Stomach (tissue), 9 donors: ENCODE measurements around the gene EHD1. TPM values are rescaled to one million over a fixed set of nuclear protein-coding genes. Genes with fewer than 3 reads are reported as not detected.
A peak's percentile ranks its signal among the peaks of the same experiment; 100 is the strongest.

Experiments
- DNase-seq, 2 donors: peaks; one replicate each; pipeline versions ENCODE4 v3.0.0 to v3.0.0-alpha.2; 2013 to 2019
- H3K27ac ChIP-seq, 5 donors: fragments of 200-600 bp in 4 of 5; sonication (generic) in 4 of 5; one replicate each; pipeline ENCODE4 v1.5.1; 2013 to 2019; ENCODE audit warnings: mild to moderate bottlenecking in 1 of 5, moderate library complexity in 1 of 5
- H3K27me3 ChIP-seq, 3 donors: fragments of 200-600 bp; sonication (generic); one replicate each; pipeline ENCODE4 v1.5.1; 2017 to 2019; ENCODE audit warnings: mixed run types in 1 of 3
- H3K36me3 ChIP-seq, 4 donors: fragments of 200-600 bp; sonication (generic); 1 replicate in 3 of 4; 2 replicates in 1 of 4; pipeline ENCODE4 v1.5.1; 2016 to 2019
- H3K4me1 ChIP-seq, 4 donors: fragments of 200-600 bp; sonication (generic); one replicate each; pipeline ENCODE4 v1.5.1; 2016 to 2019
- H3K4me3 ChIP-seq, 4 donors: fragments of 200-600 bp; sonication (generic) in 3 of 4; one replicate each; pipeline ENCODE4 v1.5.1; 2016 to 2019; ENCODE audit warnings: mild to moderate bottlenecking in 1 of 4
- H3K9me3 ChIP-seq, 4 donors: fragments of 200-600 bp; sonication (generic); one replicate each; pipeline ENCODE4 v1.5.1; 2016 to 2019
- EP300 ChIP-seq: sonication (generic); formaldehyde crosslinking; IDR thresholded peaks from one replicate; pipeline ENCODE4 v1.6.1; 2017; ENCODE audit warnings: antibody characterized with exemption
- POLR2A ChIP-seq, 4 donors: fragments of 450-650 bp; IDR thresholded peaks; one replicate each; pipeline ENCODE4 v1.6.1; 2016; ENCODE audit warnings: antibody characterized with exemption in 4 of 4, control low read depth in 2 of 4, mild to moderate bottlenecking in 1 of 4, moderate library complexity in 1 of 4
- POLR2AphosphoS5 ChIP-seq, 3 donors: sonication (generic); formaldehyde crosslinking; IDR thresholded peaks; one replicate each; pipeline ENCODE4 v1.6.1; 2016; ENCODE audit warnings: antibody characterized with exemption in 3 of 3
- WGBS, 5 donors: extraction: QIAGEN DNeasy Blood & Tissue Kit in 3 of 5; methylation state at CpG; one replicate each; pipeline versions ENCODE4 v1.1.5 to v1.1.7; 2013 to 2018; 5-methylcytosine and 5-hydroxymethylcytosine counted together
- intact Hi-C: fragments of 100-400 bp; cut with DNase I; formaldehyde crosslinking; loops from one replicate; pipeline ENCODE4 v1.15.1; 2023; ENCODE audit warnings: low total_unique reads
- polyA plus RNA-seq, 3 donors: library from polyadenylated mRNA; stranded (reverse); fragments of 200-250 nt; gene quantifications; one replicate each; pipeline ENCODE4 v1.2.3, GENCODE V29; 2013
- total RNA-seq, 5 donors: library from RNA; depleted of rRNA; stranded (reverse); fragments of >200 nt; gene quantifications; one replicate each; pipeline versions ENCODE4 v1.1.0 to v1.2.3, GENCODE V29; 2014 to 2016
- TF ChIP-seq, protein P1 (sequence below), 7 experiments: fragments of 450-650 bp in 4 of 7; fragments of 200-600 bp in 3 of 7; sonication (generic) in 3 of 7; IDR thresholded peaks; one replicate each; pipeline ENCODE4 v1.5.1; 2016 to 2019; ENCODE audit warnings: antibody characterized with exemption in 7 of 7, control low read depth in 2 of 7, mild to moderate bottlenecking in 1 of 7
- donor health status: healthy with polysubstance abuse.
- donor health status: Bipolar disorder and iron deficiency.
- donor health status: healthy.

The EHD1 gene
- total and polyA plus RNA-seq, 8 donors = 17.9 to 160 (median 37.5) TPM

- no peak for DNase-seq
- Histone ChIP-seq H3K9me3 (no peaks in the 10 kb centered on the region), H3K27me3 (no peaks in the 10 kb centered on the region), H3K4me3 (no peak overlapping the region), H3K36me3 (no peaks in the 10 kb centered on the region), H3K4me1 (peaks cover 7 to 20% (median 15%) of the 10 kb centered on the region in 4 donors), H3K27ac (no peak overlapping the region)
- TF ChIP-seq POLR2AphosphoS5 (IDR thresholded peaks at IDR 0.05) = no peak
- no peak for TF ChIP-seq EP300
- TF ChIP-seq, protein P1, sequence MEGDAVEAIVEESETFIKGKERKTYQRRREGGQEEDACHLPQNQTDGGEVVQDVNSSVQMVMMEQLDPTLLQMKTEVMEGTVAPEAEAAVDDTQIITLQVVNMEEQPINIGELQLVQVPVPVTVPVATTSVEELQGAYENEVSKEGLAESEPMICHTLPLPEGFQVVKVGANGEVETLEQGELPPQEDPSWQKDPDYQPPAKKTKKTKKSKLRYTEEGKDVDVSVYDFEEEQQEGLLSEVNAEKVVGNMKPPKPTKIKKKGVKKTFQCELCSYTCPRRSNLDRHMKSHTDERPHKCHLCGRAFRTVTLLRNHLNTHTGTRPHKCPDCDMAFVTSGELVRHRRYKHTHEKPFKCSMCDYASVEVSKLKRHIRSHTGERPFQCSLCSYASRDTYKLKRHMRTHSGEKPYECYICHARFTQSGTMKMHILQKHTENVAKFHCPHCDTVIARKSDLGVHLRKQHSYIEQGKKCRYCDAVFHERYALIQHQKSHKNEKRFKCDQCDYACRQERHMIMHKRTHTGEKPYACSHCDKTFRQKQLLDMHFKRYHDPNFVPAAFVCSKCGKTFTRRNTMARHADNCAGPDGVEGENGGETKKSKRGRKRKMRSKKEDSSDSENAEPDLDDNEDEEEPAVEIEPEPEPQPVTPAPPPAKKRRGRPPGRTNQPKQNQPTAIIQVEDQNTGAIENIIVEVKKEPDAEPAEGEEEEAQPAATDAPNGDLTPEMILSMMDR (IDR thresholded peaks at IDR 0.05) = no peak
- TF ChIP-seq POLR2A (IDR thresholded peaks at IDR 0.05) = no peak
- WGBS, 5 donors = 88 to 95% (median 93%) methylated on average over 5 of the region's 5 CpGs
- intact Hi-C loops = no loop called here
These were observed 64.6 kb downstream of the EHD1 start for GRCh38 chr11:64813826-64814225.

DNA sequence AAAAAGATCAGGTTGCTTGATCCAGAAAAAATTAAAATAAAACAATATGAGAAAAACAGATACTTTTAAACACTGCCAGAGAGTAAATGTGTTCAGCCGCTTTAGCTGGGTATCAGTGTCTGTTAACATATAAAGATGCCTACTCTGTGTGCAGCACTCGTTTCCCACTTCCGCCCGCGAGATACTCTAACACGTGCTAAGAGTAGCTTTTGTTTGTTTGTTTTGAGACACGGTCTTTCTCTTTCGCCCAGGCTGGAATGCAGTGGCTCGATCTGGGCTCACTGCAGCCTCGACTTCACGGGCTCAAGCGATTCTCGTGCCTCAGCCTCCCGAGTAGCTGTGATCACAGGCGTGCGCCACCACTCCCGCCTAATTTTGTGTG, 67.5 kb downstream of the EHD1 start:
- Histone ChIP-seq H3K27me3 (no peaks in the 10 kb centered on the region), H3K4me3 (peak overlapping the region; percentile 60 to 96 (median 90)), H3K9me3 (no peaks in the 10 kb centered on the region), H3K27ac (peak overlapping the region; percentile 62 to 87 (median 82)), H3K4me1 (peaks cover 7 to 28% (median 20%) of the 10 kb centered on the region in 4 donors), H3K36me3 (peaks cover 0 to 23% (median 20%) of the 10 kb centered on the region in 4 donors)
- TF ChIP-seq POLR2AphosphoS5 (IDR thresholded peaks at IDR 0.05) (no peak), EP300 (no peak), POLR2A (IDR thresholded peaks at IDR 0.05) (no peak)
- TF ChIP-seq, protein P1 (IDR thresholded peaks at IDR 0.05) = no peak
- WGBS, 5 donors = 38 to 52% (median 43%) methylated on average over 17 of the region's 17 CpGs
- intact Hi-C loops = no loop called here
- peak in 1 of 2 donors; percentile 32 for DNase-seq

DNA sequence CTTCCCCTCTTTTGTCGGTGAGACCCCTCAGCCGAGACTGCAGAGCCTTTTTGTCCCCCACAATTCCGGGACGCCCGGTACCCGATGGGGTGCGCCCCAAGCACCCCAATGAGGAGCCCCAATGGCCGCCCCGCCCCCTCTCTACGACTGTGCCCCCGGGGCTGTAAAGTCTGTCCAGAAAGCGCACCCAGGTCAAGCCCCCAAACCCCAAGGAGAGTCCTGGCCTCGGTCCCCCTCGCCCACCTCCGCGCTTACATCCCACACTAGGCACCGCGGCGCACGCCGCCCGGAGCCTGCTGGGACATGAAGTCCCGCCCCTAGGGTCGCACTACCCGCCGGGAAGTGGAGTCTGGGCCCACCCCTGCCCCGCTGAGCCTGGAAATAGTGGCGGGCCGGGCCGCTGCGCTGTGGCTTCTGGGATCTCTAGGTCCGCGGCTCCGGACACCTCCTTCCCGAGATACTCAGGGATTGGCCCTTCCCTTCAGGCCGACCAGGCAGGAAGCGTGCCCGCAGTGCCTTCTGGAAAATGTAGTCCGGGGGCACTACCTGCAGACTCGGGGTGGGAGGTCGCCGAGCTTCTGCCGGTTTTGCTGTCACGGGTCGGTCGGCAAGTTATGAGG, 68.0 kb downstream of the EHD1 start, which contains the start of gene MEN1:
TSS of gene MEN1 (minus strand) at position 281 of the 620 bp plus-strand sequence. CDS start 442 bp downstream, outside the sequence.
- Histone ChIP-seq H3K36me3 (peaks cover 2 to 28% (median 25%) of the 10 kb centered on the region in 4 donors), H3K27me3 (no peaks in the 10 kb centered on the region), H3K4me1 (peaks cover 7 to 28% (median 20%) of the 10 kb centered on the region in 4 donors), H3K27ac (peak within 1 kb of the TSS; percentile 62 to 87 (median 82)), H3K4me3 (peak within 1 kb of the TSS; percentile 60 to 96 (median 90)), H3K9me3 (no peaks in the 10 kb centered on the region)
- peak; percentile 97 to 99 for DNase-seq
- no peak for TF ChIP-seq EP300
- peak in 2 of 4 donors; percentile 32 to 55 for TF ChIP-seq POLR2A (IDR thresholded peaks at IDR 0.05)
- peak; percentile 80 to 98 (median 83) for TF ChIP-seq POLR2AphosphoS5 (IDR thresholded peaks at IDR 0.05)
- TF ChIP-seq, protein P1 (IDR thresholded peaks at IDR 0.05) = peak in 1 of 7 experiments; percentile 22
- WGBS, 5 donors = 0 to 1% (median 0%) methylated on average over 21 to 46 of the region's 46 CpGs
- intact Hi-C loops = no loop called here

GRCh38 chr11:64809781-64810241, 68.6 kb downstream of the EHD1 start:
- WGBS, 5 donors = 0 to 5% (median 2%) methylated on average over 25 to 44 of the region's 44 CpGs
- peaks cover 8 to 34% (median 31%) of the 10 kb centered on the region in 4 donors for H3K36me3 ChIP-seq
- peaks cover 7 to 31% (median 21%) of the 10 kb centered on the region in 4 donors for H3K4me1 ChIP-seq
- no peaks in the 10 kb centered on the region for H3K9me3 ChIP-seq
- no peak for TF ChIP-seq POLR2A (IDR thresholded peaks at IDR 0.05)
- no peak for TF ChIP-seq EP300
- TF ChIP-seq, protein P1 (IDR thresholded peaks at IDR 0.05) = no peak
- TF ChIP-seq POLR2AphosphoS5 (IDR thresholded peaks at IDR 0.05) = no peak
- H3K4me3 ChIP-seq = peak overlapping the region; percentile 60 to 96 (median 90)
- intact Hi-C loops = no loop called here
- peak overlapping the region; percentile 62 to 87 (median 82) for H3K27ac ChIP-seq
- no peaks in the 10 kb centered on the region for H3K27me3 ChIP-seq
- peak; percentile 65 to 86 for DNase-seq
